GM12878 (cell line): ENCODE measurements around the gene CAMK2N2. TPM values are rescaled to one million over a fixed set of nuclear protein-coding genes. Genes with fewer than 3 reads are reported as not detected.

Experiments
- ATAC-seq: fragments of 200-7000 bp; cut with Tn5 transposase; 3 replicates; pipeline ENCODE4 v1.9.1; 2020; ENCODE audit warnings: mild to moderate bottlenecking, moderate library complexity
- BruUV-seq: library from RNA; stranded (reverse); fragments of 400-500 nt; replicated peaks from 2 replicates; lab custom pipeline; 2021; lab: Mats Ljungman, UMichigan
- CTCF ChIA-PET: fragments of 300-600 bp; sonication (Branson Sonifier 250); formaldehyde crosslinking; extraction: SDS; loops from one replicate; lab custom pipeline; 2021; ENCODE audit warnings: inconsistent platforms; lab: Yijun Ruan, JAX
- POLR2A ChIA-PET: fragments of 350-600 bp; formaldehyde crosslinking; extraction: SDS; loops from one replicate; lab custom pipeline; 2021; ENCODE audit warnings: inconsistent platforms; lab: Charles Lee
- RAD21 ChIA-PET: fragments of 300-600 bp; sonication (Branson Sonifier 250); formaldehyde crosslinking; loops from one replicate; lab custom pipeline; 2023; ENCODE audit warnings: antibody characterized with exemption; ENCODE audit not compliant: unreplicated experiment; lab: Charles Lee
- SMC1A ChIA-PET: fragments of 300-600 bp; sonication (Branson Sonifier 250); formaldehyde crosslinking; loops from one replicate; lab custom pipeline; 2023; ENCODE audit not compliant: unreplicated experiment, uncharacterized antibody; lab: Charles Lee
- DNase-seq: peaks from one replicate; pipeline ENCODE4 v3.0.0-alpha.2; 2011; ENCODE audit warnings: low read depth, low spot score
- FAIRE-seq: peaks from 3 replicates; lab custom pipeline; 2011; peaks lifted over from hg19 to GRCh38; lab: Jason Lieb, UNC
- H2AFZ ChIP-seq: 2 replicates; pipeline ENCODE4 v1.6.0; 2011; ENCODE audit warnings: low read depth, low read length, control low read depth; ENCODE audit not compliant: control insufficient read depth
- H3K27ac ChIP-seq: 2 replicates; pipeline ENCODE4 v1.5.1; 2011; ENCODE audit warnings: control low read depth; ENCODE audit not compliant: control insufficient read depth, insufficient read depth
- H3K27me3 ChIP-seq, 2 experiments: replicated peaks in 1 of 2; 2 replicates each; pipeline versions ENCODE4 v1.6.0 to v1.6.1; 2011; ENCODE audit warnings: low read length in 1 of 2; ENCODE audit not compliant: control insufficient read depth in 2 of 2, insufficient read depth in 2 of 2
- H3K36me3 ChIP-seq, 2 experiments: 2 replicates each; pipeline ENCODE4 v1.5.1; 2011; ENCODE audit warnings: low read length in 1 of 2; ENCODE audit not compliant: control insufficient read depth in 2 of 2, insufficient read depth in 2 of 2
- H3K4me1 ChIP-seq: 2 replicates; pipeline ENCODE4 v1.6.1; 2011; ENCODE audit warnings: mild to moderate bottlenecking, low read length, moderate library complexity, mixed read lengths; ENCODE audit not compliant: control insufficient read depth, insufficient read depth
- H3K4me2 ChIP-seq: 2 replicates; pipeline ENCODE4 v1.6.0; 2011; ENCODE audit warnings: control low read depth; ENCODE audit not compliant: control insufficient read depth, insufficient read depth
- H3K4me3 ChIP-seq: fragments of 200-600 bp; sonication (generic); 2 replicates; pipeline ENCODE4 v1.5.1; 2016
- H3K79me2 ChIP-seq: 2 replicates; pipeline ENCODE4 v1.6.0; 2011; ENCODE audit warnings: low read length; ENCODE audit not compliant: control insufficient read depth, insufficient read depth
- H3K9ac ChIP-seq: 2 replicates; pipeline ENCODE4 v1.8.0; 2011; ENCODE audit warnings: low read length, control low read depth, mixed read lengths; ENCODE audit not compliant: control insufficient read depth, insufficient read depth
- H3K9me3 ChIP-seq: replicated peaks from 3 replicates; pipeline ENCODE4 v1.5.1; 2011; ENCODE audit warnings: mild to moderate bottlenecking, low read length; ENCODE audit not compliant: control insufficient read depth, insufficient read depth
- H4K20me1 ChIP-seq: 2 replicates; pipeline ENCODE4 v1.6.0; 2011; ENCODE audit not compliant: control insufficient read depth, insufficient read depth
- CREB1 ChIP-seq: IDR thresholded peaks from 2 replicates; pipeline ENCODE4 v1.6.1; 2012; ENCODE audit warnings: low read depth, mild to moderate bottlenecking, inconsistent platforms
- CTCF ChIP-seq, 3 experiments: IDR thresholded peaks in 2 of 3; conservative IDR thresholded peaks in 1 of 3; 2 replicates each; pipeline ENCODE4 v1.5.1; 2011; ENCODE audit warnings: low read depth in 3 of 3, low read length in 3 of 3, mild to moderate bottlenecking in 3 of 3, control low read depth in 2 of 3, moderate library complexity in 2 of 3, inconsistent platforms in 1 of 3, mixed read lengths in 1 of 3; ENCODE audit not compliant: control insufficient read depth in 2 of 3, insufficient read depth in 1 of 3; ENCODE audit errors: extremely low read depth in 1 of 3
- E2F4 ChIP-seq: IDR thresholded peaks from 2 replicates; pipeline ENCODE4 v1.6.1; 2012; ENCODE audit warnings: low read depth, low read length, improper control_type of control experiment
- ETV6 ChIP-seq, 2 experiments: fragments of 450-650 bp in 1 of 2; IDR thresholded peaks in 1 of 2; conservative IDR thresholded peaks in 1 of 2; 2 replicates each; pipeline ENCODE4 v1.6.1; 2014; ENCODE audit warnings: antibody characterized with exemption in 1 of 2, borderline replicate concordance in 1 of 2, low read depth in 1 of 2, mild to moderate bottlenecking in 1 of 2, moderate library complexity in 1 of 2
- LARP7 ChIP-seq: fragments of 450-650 bp; IDR thresholded peaks from 2 replicates; pipeline ENCODE4 v1.6.1; 2017; ENCODE audit warnings: mild to moderate bottlenecking
- POLR2A ChIP-seq: IDR thresholded peaks from 2 replicates; pipeline ENCODE4 v1.6.1; 2011; ENCODE audit warnings: low read depth, mild to moderate bottlenecking, low read length
- POU2F2 ChIP-seq: IDR thresholded peaks from 3 replicates; pipeline ENCODE4 v1.6.1; 2011; ENCODE audit warnings: low read depth, mild to moderate bottlenecking, low read length, borderline replicate concordance
- RAD21 ChIP-seq: IDR thresholded peaks from 2 replicates; pipeline ENCODE4 v1.6.1; 2011; ENCODE audit warnings: mild to moderate bottlenecking, low read depth, low read length, moderate library complexity; ENCODE audit not compliant: insufficient read depth
- SMC3 ChIP-seq: IDR thresholded peaks from 2 replicates; pipeline ENCODE4 v1.6.1; 2011; ENCODE audit warnings: low read length, improper control_type of control experiment, borderline replicate concordance
- SP1 ChIP-seq: IDR thresholded peaks from one replicate; pipeline ENCODE4 v1.6.1; 2011; ENCODE audit warnings: low read depth, low read length
- SPI1 ChIP-seq: IDR thresholded peaks from 2 replicates; pipeline ENCODE4 v1.6.1; 2011; ENCODE audit warnings: low read depth, mild to moderate bottlenecking, low read length, moderate library complexity, borderline replicate concordance; ENCODE audit not compliant: insufficient read depth
- SUZ12 ChIP-seq: fragments of 200-600 bp; sonication (generic); IDR thresholded peaks from one replicate; pipeline ENCODE4 v1.6.1; 2018; ENCODE audit warnings: antibody characterized with exemption, mild to moderate bottlenecking; ENCODE audit not compliant: unreplicated experiment
- TCF3 ChIP-seq: IDR thresholded peaks from 2 replicates; pipeline ENCODE4 v1.6.1; 2012; ENCODE audit warnings: low read depth, mild to moderate bottlenecking, low read length, borderline replicate concordance; ENCODE audit not compliant: insufficient read depth
- ZNF217 ChIP-seq: fragments of 450-650 bp; IDR thresholded peaks from 2 replicates; pipeline ENCODE4 v1.6.1; 2017; ENCODE audit warnings: antibody characterized with exemption, mild to moderate bottlenecking
- ZNF274 ChIP-seq: IDR thresholded peaks from one replicate; pipeline ENCODE4 v1.8.0; 2011; ENCODE audit not compliant: insufficient read length, insufficient read depth
- WGBS: methylation state at CpG from one replicate; pipeline ENCODE4 v1.1.6; 2016; ENCODE audit warnings: low lambda C conversion rate; ENCODE audit not compliant: insufficient replicate concordance, insufficient coverage; ENCODE audit errors: missing lambda C conversion rate; 5-methylcytosine and 5-hydroxymethylcytosine counted together
- in situ Hi-C: fragments of 300-500 bp; cut with MboI; formaldehyde crosslinking; loops from 9 replicates; pipeline ENCODE4 v1.14.3; 2018; ENCODE audit warnings: mixed read lengths
- intact Hi-C: fragments of 100-400 bp; cut with micrococcal nuclease; formaldehyde crosslinking; loops from one replicate; pipeline ENCODE4 v1.14.2; 2022; ENCODE audit not compliant: unreplicated experiment
- polyA plus RNA-seq, 11 experiments: library from polyadenylated mRNA; depleted of rRNA in 4 of 11; unstranded in 6 of 11; stranded (reverse) in 5 of 11; fragments of >200 nt; fragmentation: Nextera tagmentation in 4 of 11; fragmentation: Illumina TruSeq in 1 of 11; extraction: Ambion mirVana in 4 of 11; extraction: Trizol in 1 of 11; gene quantifications; 1 replicate in 1 of 11; 2 replicates in 10 of 11; pipeline versions ENCODE4 v1.2.1 to v1.2.3, GENCODE V29; 2011 to 2016; ENCODE audit warnings: inconsistent platforms in 2 of 11, missing spikeins in 2 of 11, low read depth in 1 of 11
- total RNA-seq, 4 experiments: library from RNA; depleted of rRNA in 3 of 4; stranded (reverse); fragments of >200 nt in 3 of 4; fragmentation: Illumina TruSeq in 1 of 4; extraction: Trizol in 1 of 4; gene quantifications; 2 replicates each; pipeline versions ENCODE4 v1.2.1 to v1.2.3, GENCODE V29; 2013 to 2021

Gene CAMK2N2
- total and polyA plus RNA-seq, 10 of the 15 experiments (the other 5 are each of a cell fraction or from before 2014, with no cell fraction given) = 0.06 to 1.4 (median 0.45) TPM; not detected in 1

GRCh38 chr3:184250167-184250828 is 11.1 kb downstream of the CAMK2N2 start (continued):
- 0 out of 2 replicates have a peak, but pooled peaks have one; percentile 0 for TF ChIP-seq LARP7
- TF ChIP-seq RAD21 = peak; percentile 79
- peak; percentile 23; the same call in 1 of the 2 replicates for TF ChIP-seq CREB1
- TF ChIP-seq CTCF (IDR thresholded peaks at IDR 0.05 in 2 of 3, conservative IDR thresholded peaks at IDR 0.05 in 1 of 3; ENCODE audit: control insufficient read depth in 2 of 3, extremely low read depth in 1 of 3, insufficient read depth in 1 of 3, low read depth in 3 of 3, low read length in 3 of 3) = peak; percentile 96 to 97 (median 96)
- no peak for TF ChIP-seq POLR2A
- no peak for TF ChIP-seq SP1
- peak; percentile 69; the same call in 1 of the 2 replicates for TF ChIP-seq SMC3

GRCh38 chr3:184249412-184250166 is 11.8 kb downstream of the CAMK2N2 start, which contains the start of gene EEF1AKMT4:
Gene EEF1AKMT4, plus strand, starts transcription at chr3:184249672. Its CDS starts 23 bp downstream, at chr3:184249695.
- Histone ChIP-seq H3K4me3 (peak within 1 kb of the TSS; percentile 82), H3K4me1 (no peaks in the 10 kb centered on the region), H3K36me3 (peaks cover 2 to 6% of the 10 kb centered on the region in 2 experiments; a peak in 3 of 4 replicates), H3K27me3 (no peaks in the 10 kb centered on the region), H3K27ac (peak within 1 kb of the TSS; percentile 91), H3K9ac (peak within 1 kb of the TSS; percentile 98), H3K4me2 (peak within 1 kb of the TSS; percentile 100), H3K79me2 (peaks cover 17% of the 10 kb centered on the region), H2AFZ (peak within 1 kb of the TSS; percentile 99), H3K9me3 (no peaks in the 10 kb centered on the region), H4K20me1 (no peaks in the 10 kb centered on the region)
- ChIA-PET POLR2A (no interaction called here), CTCF (interaction anchor here (0.7 to 7.1 kb wide), 21 partner anchors 9 to 669 kb away, joined by 3 to 69 read pairs (median 4); partner anchors contain the start of genes PARL and VWA5B2), RAD21 (interaction anchor here (1.0 to 1.2 kb wide), 5 partner anchors 22 to 365 kb away, joined by 3 to 17 read pairs (median 6); partner anchors contain the start of genes ABCC5, ABCF3 and PARL), SMC1A (interaction anchor here (0.6 to 1.2 kb wide), 7 partner anchors 20 to 354 kb away, joined by 3 to 6 read pairs (median 3); partner anchors contain the start of gene VWA5B2)
- in situ Hi-C loops = loop anchor here (5.0 kb wide), 1 partner anchor 362 kb away; no protein-coding TSS in a partner anchor
- peak; percentile 96 for ATAC-seq
- BruUV-seq = TSS peak; percentile 71
- intact Hi-C loops = loop anchor here (1.0 to 10.0 kb wide), 5 partner anchors 48 to 354 kb away; partner anchors contain the start of genes ABCC5, ABCF3, EIF2B5 and PSMD2
- WGBS = under 1% methylated on average over 54 of the region's 54 CpGs
- peak; percentile 95 for FAIRE-seq
- peak; percentile 87 for DNase-seq
- TF ChIP-seq ZNF217 (no peak), ETV6 (conservative IDR thresholded peaks at IDR 0.05 in 1 of 2, IDR thresholded peaks at IDR 0.05 in 1 of 2; ENCODE audit: borderline replicate concordance in 1 of 2, low read depth in 1 of 2) (no peak), SPI1 (no peak), POU2F2 (no peak; the same call in 2 of the 3 replicates), E2F4 (peak; percentile 20; the same call in 1 of the 2 replicates), ZNF274 (no peak), TCF3 (0 out of 2 replicates have a peak, but pooled peaks have one; percentile 22), SUZ12 (no peak)
